ENCODE measurements around the gene DPAGT1.
A peak's percentile ranks its signal among the peaks of the same experiment; 100 is the strongest.

The DPAGT1 gene

GRCh38 chr11:119055901-119056300, 45.8 kb downstream of the DPAGT1 start:
- H3K27ac ChIP-seq: peak overlapping the region; percentile 85
- ChIA-PET CTCF (interaction anchor here (1.0 to 1.2 kb wide), 2 partner anchors 8 to 11 kb away, joined by 3 to 5 read pairs; partner anchors contain the start of gene VPS11), POLR2A (ENCODE audit: low non-redundant PET) (interaction anchor here (0.8 to 1.5 kb wide), 3 partner anchors 8 to 27 kb away, joined by 3 to 8 read pairs (median 3); partner anchors contain the start of gene VPS11)
- TF ChIP-seq CTCF (conservative IDR thresholded peaks at IDR 0.05; ENCODE audit: low read depth): no peak
- peak; percentile 22 for DNase-seq (ENCODE audit: low spot score)

GRCh38 chr11:119054418-119054817, 47.2 kb downstream of the DPAGT1 start:
- TF ChIP-seq CTCF (conservative IDR thresholded peaks at IDR 0.05; ENCODE audit: low read depth): no peak
- POLR2A ChIA-PET (ENCODE audit: low non-redundant PET): no interaction called here
- CTCF ChIA-PET: no interaction called here
- no peak overlapping the region for H3K27ac ChIP-seq
- DNase-seq (ENCODE audit: low spot score): no peak

GRCh38 chr11:119052163-119052814, 49.4 kb downstream of the DPAGT1 start:
- H3K27ac ChIP-seq: 0 out of 2 replicates have a peak overlapping the region, but pooled peaks have one; percentile 2
- ChIA-PET CTCF (no interaction called here), POLR2A (ENCODE audit: low non-redundant PET) (no interaction called here)
- TF ChIP-seq CTCF (conservative IDR thresholded peaks at IDR 0.05; ENCODE audit: low read depth): no peak
- no peak for DNase-seq (ENCODE audit: low spot score)

GRCh38 chr11:119051440-119052162, 50.1 kb downstream of the DPAGT1 start:
- TF ChIP-seq CTCF (conservative IDR thresholded peaks at IDR 0.05; ENCODE audit: low read depth): no peak
- H3K27ac ChIP-seq: 0 out of 2 replicates have a peak overlapping the region, but pooled peaks have one; percentile 2
- no peak for DNase-seq (ENCODE audit: low spot score)
- ChIA-PET CTCF (no interaction called here), POLR2A (ENCODE audit: low non-redundant PET) (no interaction called here)

- DNase-seq (ENCODE audit: low spot score): no peak
- no peak overlapping the region for H3K27ac ChIP-seq
- POLR2A ChIA-PET (ENCODE audit: low non-redundant PET): no interaction called here
- CTCF ChIA-PET: no interaction called here
- TF ChIP-seq CTCF (conservative IDR thresholded peaks at IDR 0.05; ENCODE audit: low read depth): no peak
Measured at GRCh38 chr11:119049081-119049480, 52.6 kb downstream of the DPAGT1 start.

- no peak for TF ChIP-seq CTCF (conservative IDR thresholded peaks at IDR 0.05; ENCODE audit: low read depth)
- peak overlapping the region; percentile 1; the same call in 1 of the 2 replicates for H3K27ac ChIP-seq
- POLR2A ChIA-PET (ENCODE audit: low non-redundant PET): no interaction called here
- CTCF ChIA-PET: no interaction called here
- no peak for DNase-seq (ENCODE audit: low spot score)
Measured at GRCh38 chr11:119048644-119049043, 53.0 kb downstream of the DPAGT1 start.

Measured in RWPE1 (cell line).